GM10248 (cell line): ENCODE measurements around the gene GLIS1.

Experiments used
- CTCF ChIA-PET: fragments of 300-600 bp; sonication (Branson Sonifier 250); formaldehyde crosslinking; extraction: SDS; loops from one replicate; lab custom pipeline; 2021; ENCODE audit warnings: antibody characterized with exemption; lab: Yijun Ruan, JAX
- POLR2A ChIA-PET: fragments of 350-650 bp; sonication (Branson Sonifier 250); formaldehyde crosslinking; extraction: SDS; loops from one replicate; lab custom pipeline; 2020; ENCODE audit warnings: antibody characterized with exemption; lab: Yijun Ruan, JAX
- DNase-seq: peaks from one replicate; pipeline ENCODE4 v3.0.0; 2012; ENCODE audit errors: extremely low spot score
- TF ChIP-seq, protein P1 (sequence below): IDR thresholded peaks from 2 replicates; pipeline ENCODE4 v1.5.1; 2012; ENCODE audit warnings: mild to moderate bottlenecking, low read depth; ENCODE audit errors: extremely low read depth, missing control alignments, control extremely low read depth

GLIS1 gene

DNA sequence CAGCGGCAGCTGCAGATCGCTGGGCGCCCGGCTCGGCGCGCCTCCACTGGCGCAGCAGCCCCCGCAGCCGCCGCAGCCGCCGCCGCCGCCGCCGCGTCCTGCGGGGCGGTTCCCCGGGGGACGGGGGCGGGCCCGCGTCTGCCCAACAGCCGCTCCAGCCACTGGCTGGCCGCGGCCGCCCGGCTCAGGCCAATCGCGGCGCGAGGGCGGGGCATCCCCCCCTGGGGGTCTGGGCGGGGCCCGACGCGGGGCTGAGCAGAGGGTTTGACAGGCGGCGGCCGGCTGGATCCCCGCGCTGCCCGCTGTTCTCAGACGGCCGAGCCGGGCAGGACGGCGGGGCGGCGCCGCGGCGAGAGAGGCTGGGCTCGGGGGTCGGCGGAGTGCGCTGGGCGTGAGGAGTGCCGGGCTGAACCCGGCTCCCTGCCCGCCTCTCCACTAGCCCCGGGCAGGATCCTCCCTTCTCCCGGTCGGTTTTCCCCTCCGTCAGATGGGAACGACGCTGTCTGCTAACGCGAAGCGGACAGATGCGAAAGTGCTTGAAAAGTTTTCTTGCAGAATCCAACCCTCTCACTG is at the start of gene GLIS1:
TSS of gene GLIS1 (minus strand) at position 56 of the 573 bp plus-strand sequence. CDS start 1,100 bp downstream, outside the sequence.
- DNase-seq: peak; percentile 98
- CTCF ChIA-PET: no interaction called here
- TF ChIP-seq, protein P1, sequence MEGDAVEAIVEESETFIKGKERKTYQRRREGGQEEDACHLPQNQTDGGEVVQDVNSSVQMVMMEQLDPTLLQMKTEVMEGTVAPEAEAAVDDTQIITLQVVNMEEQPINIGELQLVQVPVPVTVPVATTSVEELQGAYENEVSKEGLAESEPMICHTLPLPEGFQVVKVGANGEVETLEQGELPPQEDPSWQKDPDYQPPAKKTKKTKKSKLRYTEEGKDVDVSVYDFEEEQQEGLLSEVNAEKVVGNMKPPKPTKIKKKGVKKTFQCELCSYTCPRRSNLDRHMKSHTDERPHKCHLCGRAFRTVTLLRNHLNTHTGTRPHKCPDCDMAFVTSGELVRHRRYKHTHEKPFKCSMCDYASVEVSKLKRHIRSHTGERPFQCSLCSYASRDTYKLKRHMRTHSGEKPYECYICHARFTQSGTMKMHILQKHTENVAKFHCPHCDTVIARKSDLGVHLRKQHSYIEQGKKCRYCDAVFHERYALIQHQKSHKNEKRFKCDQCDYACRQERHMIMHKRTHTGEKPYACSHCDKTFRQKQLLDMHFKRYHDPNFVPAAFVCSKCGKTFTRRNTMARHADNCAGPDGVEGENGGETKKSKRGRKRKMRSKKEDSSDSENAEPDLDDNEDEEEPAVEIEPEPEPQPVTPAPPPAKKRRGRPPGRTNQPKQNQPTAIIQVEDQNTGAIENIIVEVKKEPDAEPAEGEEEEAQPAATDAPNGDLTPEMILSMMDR: no peak
- POLR2A ChIA-PET: no interaction called here

- POLR2A ChIA-PET: no interaction called here
- TF ChIP-seq, protein P1: no peak
- no peak for DNase-seq
- CTCF ChIA-PET: interaction anchor here (1.2 kb wide), 1 partner anchor 46 kb away, joined by 3 read pairs; no protein-coding TSS in a partner anchor
Measured at GRCh38 chr1:53787655-53788054, 48.7 kb upstream of the GLIS1 start.

GRCh38 chr1:53783056-53783455 is 44.1 kb upstream of the GLIS1 start:
- ChIA-PET POLR2A (no interaction called here), CTCF (interaction anchor here (0.6 kb wide), 1 partner anchor 27 kb away, joined by 3 read pairs; no protein-coding TSS in a partner anchor)
- no peak for DNase-seq
- TF ChIP-seq, protein P1: no peak

- DNase-seq: no peak
- ChIA-PET CTCF (interaction anchor here (1.3 kb wide), 1 partner anchor 15 kb away, joined by 3 read pairs; no protein-coding TSS in a partner anchor), POLR2A (no interaction called here)
- TF ChIP-seq, protein P1: no peak
Measured at GRCh38 chr1:53781654-53782053, 42.7 kb upstream of the GLIS1 start.

- POLR2A ChIA-PET: no interaction called here
- CTCF ChIA-PET: interaction anchor here (0.8 kb wide), 1 partner anchor 10 kb away, joined by 3 read pairs; no protein-coding TSS in a partner anchor
- no peak for DNase-seq
- TF ChIP-seq, protein P1: no peak
Measured at GRCh38 chr1:53777272-53777671, 38.3 kb upstream of the GLIS1 start.

GRCh38 chr1:53771648-53772047 is 32.7 kb upstream of the GLIS1 start:
- DNase-seq: no peak
- ChIA-PET POLR2A (no interaction called here), CTCF (interaction anchor here (0.8 kb wide), 1 partner anchor 55 kb away, joined by 3 read pairs; no protein-coding TSS in a partner anchor)
- TF ChIP-seq, protein P1: no peak
